GM12878 (cell line): ENCODE measurements around the gene ENOX1. TPM values are rescaled to one million over a fixed set of nuclear protein-coding genes. Genes with fewer than 3 reads are reported as not detected.

ENCODE experiments used
- ATAC-seq: fragments of 200-7000 bp; cut with Tn5 transposase; 3 replicates; pipeline ENCODE4 v1.9.1; 2020; ENCODE audit warnings: mild to moderate bottlenecking, moderate library complexity
- BruUV-seq: library from RNA; stranded (reverse); fragments of 400-500 nt; replicated peaks from 2 replicates; lab custom pipeline; 2021; lab: Mats Ljungman, UMichigan
- CTCF ChIA-PET: fragments of 300-600 bp; sonication (Branson Sonifier 250); formaldehyde crosslinking; extraction: SDS; loops from one replicate; lab custom pipeline; 2021; ENCODE audit warnings: inconsistent platforms; lab: Yijun Ruan, JAX
- POLR2A ChIA-PET: fragments of 350-600 bp; formaldehyde crosslinking; extraction: SDS; loops from one replicate; lab custom pipeline; 2021; ENCODE audit warnings: inconsistent platforms; lab: Charles Lee
- RAD21 ChIA-PET: fragments of 300-600 bp; sonication (Branson Sonifier 250); formaldehyde crosslinking; loops from one replicate; lab custom pipeline; 2023; ENCODE audit warnings: antibody characterized with exemption; ENCODE audit not compliant: unreplicated experiment; lab: Charles Lee
- SMC1A ChIA-PET: fragments of 300-600 bp; sonication (Branson Sonifier 250); formaldehyde crosslinking; loops from one replicate; lab custom pipeline; 2023; ENCODE audit not compliant: unreplicated experiment, uncharacterized antibody; lab: Charles Lee
- DNase-seq: peaks from one replicate; pipeline ENCODE4 v3.0.0-alpha.2; 2011; ENCODE audit warnings: low read depth, low spot score
- FAIRE-seq: peaks from 3 replicates; lab custom pipeline; 2011; peaks lifted over from hg19 to GRCh38; lab: Jason Lieb, UNC
- H2AFZ ChIP-seq: 2 replicates; pipeline ENCODE4 v1.6.0; 2011; ENCODE audit warnings: low read depth, low read length, control low read depth; ENCODE audit not compliant: control insufficient read depth
- H3K27ac ChIP-seq: 2 replicates; pipeline ENCODE4 v1.5.1; 2011; ENCODE audit warnings: control low read depth; ENCODE audit not compliant: control insufficient read depth, insufficient read depth
- H3K27me3 ChIP-seq, 2 experiments: replicated peaks in 1 of 2; 2 replicates each; pipeline versions ENCODE4 v1.6.0 to v1.6.1; 2011; ENCODE audit warnings: low read length in 1 of 2; ENCODE audit not compliant: control insufficient read depth in 2 of 2, insufficient read depth in 2 of 2
- H3K36me3 ChIP-seq, 2 experiments: 2 replicates each; pipeline ENCODE4 v1.5.1; 2011; ENCODE audit warnings: low read length in 1 of 2; ENCODE audit not compliant: control insufficient read depth in 2 of 2, insufficient read depth in 2 of 2
- H3K4me1 ChIP-seq: 2 replicates; pipeline ENCODE4 v1.6.1; 2011; ENCODE audit warnings: mild to moderate bottlenecking, low read length, moderate library complexity, mixed read lengths; ENCODE audit not compliant: control insufficient read depth, insufficient read depth
- H3K4me2 ChIP-seq: 2 replicates; pipeline ENCODE4 v1.6.0; 2011; ENCODE audit warnings: control low read depth; ENCODE audit not compliant: control insufficient read depth, insufficient read depth
- H3K4me3 ChIP-seq: fragments of 200-600 bp; sonication (generic); 2 replicates; pipeline ENCODE4 v1.5.1; 2016
- H3K79me2 ChIP-seq: 2 replicates; pipeline ENCODE4 v1.6.0; 2011; ENCODE audit warnings: low read length; ENCODE audit not compliant: control insufficient read depth, insufficient read depth
- H3K9ac ChIP-seq: 2 replicates; pipeline ENCODE4 v1.8.0; 2011; ENCODE audit warnings: low read length, control low read depth, mixed read lengths; ENCODE audit not compliant: control insufficient read depth, insufficient read depth
- H3K9me3 ChIP-seq: replicated peaks from 3 replicates; pipeline ENCODE4 v1.5.1; 2011; ENCODE audit warnings: mild to moderate bottlenecking, low read length; ENCODE audit not compliant: control insufficient read depth, insufficient read depth
- H4K20me1 ChIP-seq: 2 replicates; pipeline ENCODE4 v1.6.0; 2011; ENCODE audit not compliant: control insufficient read depth, insufficient read depth
- ESRRA ChIP-seq: IDR thresholded peaks from 2 replicates; pipeline ENCODE4 v1.6.1; 2012; ENCODE audit warnings: mild to moderate bottlenecking, low read length, improper control_type of control experiment
- SIX5 ChIP-seq: IDR thresholded peaks from 2 replicates; pipeline ENCODE4 v1.6.1; 2011; ENCODE audit warnings: mild to moderate bottlenecking, low read depth, low read length, moderate library complexity; ENCODE audit not compliant: severe bottlenecking
- USF2 ChIP-seq: IDR thresholded peaks from 2 replicates; pipeline ENCODE4 v1.6.1; 2011; ENCODE audit warnings: low read depth, low read length, improper control_type of control experiment, borderline replicate concordance
- ZBTB4 ChIP-seq: fragments of 450-650 bp; formaldehyde crosslinking; IDR thresholded peaks from 2 replicates; pipeline ENCODE4 v1.4.0; 2022; ENCODE audit warnings: mild to moderate bottlenecking, moderate library complexity
- WGBS: methylation state at CpG from one replicate; pipeline ENCODE4 v1.1.6; 2016; ENCODE audit warnings: low lambda C conversion rate; ENCODE audit not compliant: insufficient replicate concordance, insufficient coverage; ENCODE audit errors: missing lambda C conversion rate; 5-methylcytosine and 5-hydroxymethylcytosine counted together
- in situ Hi-C: fragments of 300-500 bp; cut with MboI; formaldehyde crosslinking; loops from 9 replicates; pipeline ENCODE4 v1.14.3; 2018; ENCODE audit warnings: mixed read lengths
- intact Hi-C: fragments of 100-400 bp; cut with micrococcal nuclease; formaldehyde crosslinking; loops from one replicate; pipeline ENCODE4 v1.14.2; 2022; ENCODE audit not compliant: unreplicated experiment
- polyA plus RNA-seq, 11 experiments: library from polyadenylated mRNA; depleted of rRNA in 4 of 11; unstranded in 6 of 11; stranded (reverse) in 5 of 11; fragments of >200 nt; fragmentation: Nextera tagmentation in 4 of 11; fragmentation: Illumina TruSeq in 1 of 11; extraction: Ambion mirVana in 4 of 11; extraction: Trizol in 1 of 11; gene quantifications; 1 replicate in 1 of 11; 2 replicates in 10 of 11; pipeline versions ENCODE4 v1.2.1 to v1.2.3, GENCODE V29; 2011 to 2016; ENCODE audit warnings: inconsistent platforms in 2 of 11, missing spikeins in 2 of 11, low read depth in 1 of 11
- total RNA-seq, 4 experiments: library from RNA; depleted of rRNA in 3 of 4; stranded (reverse); fragments of >200 nt in 3 of 4; fragmentation: Illumina TruSeq in 1 of 4; extraction: Trizol in 1 of 4; gene quantifications; 2 replicates each; pipeline versions ENCODE4 v1.2.1 to v1.2.3, GENCODE V29; 2013 to 2021

ENOX1 gene
- total and polyA plus RNA-seq, 10 of the 15 experiments (the other 5 are each of a cell fraction or from before 2014, with no cell fraction given), result 0.11 to 0.26 (median 0.15) TPM

- TF ChIP-seq ZBTB4 (CRISPR knock-in tag) (no peak), ESRRA (no peak)
These were observed 488.0 kb downstream of the ENOX1 start (continued) for GRCh38 chr13:43298816-43299215.

GRCh38 chr13:43297967-43298678 is 488.6 kb downstream of the ENOX1 start:
- in situ Hi-C loops, result no loop called here
- SMC1A ChIA-PET, result no interaction called here
- Histone ChIP-seq H3K36me3 (no peaks in the 10 kb centered on the region), H3K4me3 (no peak overlapping the region), H3K9ac (no peak overlapping the region), H3K9me3 (no peaks in the 10 kb centered on the region)
- BruUV-seq, result no TSS peak
- 47% methylated on average over 6 of the region's 6 CpGs for WGBS
- TF ChIP-seq SIX5, result no peak
- TF ChIP-seq USF2, result no peak
- TF ChIP-seq, all 136 proteins: peak for 0
- DNase-seq (no peak), ATAC-seq (no peak), FAIRE-seq (no peak)
- ChIA-PET CTCF (interaction anchor here (0.6 to 1.1 kb wide), 3 partner anchors 23 to 506 kb away, joined by 3 read pairs; no protein-coding TSS in a partner anchor), POLR2A (no interaction called here), RAD21 (interaction anchor here (1.0 to 1.5 kb wide), 2 partner anchors 94 to 506 kb away, joined by 3 read pairs; no protein-coding TSS in a partner anchor)
- Histone ChIP-seq H3K27me3 (peaks cover 0 to 3% of the 10 kb centered on the region in 2 experiments; a peak in 1 of 4 replicates), H3K4me2 (no peak overlapping the region), H3K79me2 (no peaks in the 10 kb centered on the region), H4K20me1 (no peaks in the 10 kb centered on the region), H3K27ac (no peak overlapping the region), H2AFZ (no peak overlapping the region), H3K4me1 (no peaks in the 10 kb centered on the region)
- intact Hi-C loops, result no loop called here
